GM21717 (cell line): Measurements from ENCODE around the gene EPS8L2.
"Not testable (repeated sequence)": the region's sequence is repeated elsewhere in the genome, so short reads cannot be mapped to it uniquely, and the experiment has no call there.

Source experiments
- ATAC-seq: cut with Tn5 transposase; IDR thresholded peaks from one replicate; pipeline ENCODE4 v1.9.1; 2021; ENCODE audit warnings: mild to moderate bottlenecking, moderate library complexity; ENCODE audit not compliant: unreplicated experiment

Gene EPS8L2

GRCh38 chr11:689625-690024 is 16.4 kb upstream of the EPS8L2 start:
- no peak for ATAC-seq

- ATAC-seq = not testable (repeated sequence)
These were observed 15.8 kb upstream of the EPS8L2 start for GRCh38 chr11:690244-690643.

GRCh38 chr11:690738-691633 is 15.0 kb upstream of the EPS8L2 start:
- ATAC-seq = no peak

GRCh38 chr11:691710-692590 is 14.1 kb upstream of the EPS8L2 start:
- no peak for ATAC-seq

GRCh38 chr11:692824-693414 is 13.1 kb upstream of the EPS8L2 start:
- no peak for ATAC-seq

- no peak for ATAC-seq
These were observed 12.6 kb upstream of the EPS8L2 start for GRCh38 chr11:693415-693831.

- ATAC-seq = no peak
These were observed 12.0 kb upstream of the EPS8L2 start for GRCh38 chr11:693887-694562.

GRCh38 chr11:694563-695287 is 11.3 kb upstream of the EPS8L2 start, which contains the start of gene DEAF1:
DEAF1 (minus strand) TSS chr11:695222; CDS start chr11:695047, 175 bp downstream.
- ATAC-seq = peak; percentile 73

- no peak for ATAC-seq
These were observed 10.8 kb upstream of the EPS8L2 start for GRCh38 chr11:695288-695537.

- ATAC-seq = peak; percentile 65
These were observed 10.3 kb upstream of the EPS8L2 start, which contains the start of gene TMEM80 for GRCh38 chr11:695538-696248. TMEM80 (plus strand) TSS chr11:695816; CDS start chr11:695828, 12 bp downstream.

- ATAC-seq = no peak
These were observed 9.0 kb upstream of the EPS8L2 start for GRCh38 chr11:696955-697491.

- ATAC-seq = no peak
These were observed 8.2 kb upstream of the EPS8L2 start for GRCh38 chr11:697811-698311.

GRCh38 chr11:698493-699115 is 7.4 kb upstream of the EPS8L2 start:
- no peak for ATAC-seq

GRCh38 chr11:699116-699508 is 6.9 kb upstream of the EPS8L2 start:
- no peak for ATAC-seq

- no peak for ATAC-seq
These were observed 6.3 kb upstream of the EPS8L2 start for GRCh38 chr11:699753-700152.

- ATAC-seq = no peak
These were observed 4.1 kb upstream of the EPS8L2 start for GRCh38 chr11:701741-702461.

GRCh38 chr11:702462-703461 is 3.3 kb upstream of the EPS8L2 start:
- ATAC-seq = no peak
